ENCODE results near the gene ZNF436.
"Not testable (repeated sequence)": the region's sequence is repeated elsewhere in the genome, so short reads cannot be mapped to it uniquely, and the experiment has no call there.

The ZNF436 gene

DNA sequence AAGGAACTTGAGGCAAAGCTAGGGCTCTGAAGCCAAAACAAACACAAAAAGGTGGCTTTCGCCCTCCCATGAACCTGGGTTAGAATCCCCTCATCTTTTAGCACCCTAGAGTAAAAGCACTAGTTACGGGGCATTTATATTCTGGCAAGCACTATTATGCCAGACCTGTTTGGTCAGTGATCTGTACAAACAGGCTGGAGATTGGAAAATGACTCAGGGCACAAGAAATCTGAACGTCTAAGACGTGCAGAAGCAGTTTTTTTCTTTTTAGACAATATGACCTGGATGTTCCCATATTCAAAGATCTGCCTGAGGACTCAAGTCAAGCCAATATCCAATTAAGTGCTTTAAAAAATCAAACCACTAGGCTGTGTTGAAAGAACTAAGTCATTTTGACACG is 3.0 kb downstream of the ZNF436 start:
- DNase-seq (ENCODE audit: low spot score) = no peak

DNA sequence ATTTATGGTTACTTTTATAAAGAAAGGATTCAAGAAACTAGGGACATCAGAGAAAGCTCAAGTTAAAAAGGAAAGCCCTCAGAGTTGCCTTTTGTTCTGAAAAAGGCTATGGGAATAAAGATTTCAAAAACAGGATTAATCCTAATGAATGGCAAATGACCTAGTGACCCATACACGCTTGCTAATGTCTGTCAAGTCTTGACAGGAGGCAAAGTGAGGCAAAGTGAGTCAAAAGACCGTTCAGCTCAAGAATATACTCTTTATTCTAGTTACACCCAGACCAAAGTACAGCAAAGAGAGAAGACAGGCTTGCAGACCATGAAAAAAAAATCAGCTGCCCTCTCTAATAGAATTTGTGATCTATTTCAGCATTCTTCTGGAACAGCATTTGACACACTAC is 3.5 kb downstream of the ZNF436 start:
- DNase-seq (ENCODE audit: low spot score) = no peak

DNA sequence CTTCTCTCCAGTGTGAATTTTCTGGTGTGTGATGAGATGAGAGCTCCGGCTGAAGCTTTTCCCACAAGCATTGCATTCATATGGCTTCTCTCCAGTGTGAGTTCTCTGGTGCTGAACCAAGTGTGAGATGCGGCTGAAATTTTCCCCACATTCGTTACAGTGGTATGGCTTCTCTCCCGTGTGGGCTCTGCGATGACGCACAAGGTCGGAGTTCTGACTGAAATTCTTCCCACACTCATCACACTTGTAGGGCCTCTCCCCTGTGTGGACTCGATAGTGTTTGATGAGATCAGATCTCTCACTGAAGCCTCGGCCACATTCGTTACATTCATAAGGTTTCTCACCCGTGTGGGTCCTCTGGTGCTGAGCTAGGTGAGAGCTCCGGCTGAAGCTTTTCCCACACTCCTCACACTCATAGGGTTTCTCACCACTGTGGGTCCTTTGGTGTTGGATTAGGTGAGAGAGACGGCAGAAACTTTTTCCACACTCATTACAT is 7.4 kb downstream of the ZNF436 start:
- DNase-seq (ENCODE audit: low spot score) = no peak

DNA sequence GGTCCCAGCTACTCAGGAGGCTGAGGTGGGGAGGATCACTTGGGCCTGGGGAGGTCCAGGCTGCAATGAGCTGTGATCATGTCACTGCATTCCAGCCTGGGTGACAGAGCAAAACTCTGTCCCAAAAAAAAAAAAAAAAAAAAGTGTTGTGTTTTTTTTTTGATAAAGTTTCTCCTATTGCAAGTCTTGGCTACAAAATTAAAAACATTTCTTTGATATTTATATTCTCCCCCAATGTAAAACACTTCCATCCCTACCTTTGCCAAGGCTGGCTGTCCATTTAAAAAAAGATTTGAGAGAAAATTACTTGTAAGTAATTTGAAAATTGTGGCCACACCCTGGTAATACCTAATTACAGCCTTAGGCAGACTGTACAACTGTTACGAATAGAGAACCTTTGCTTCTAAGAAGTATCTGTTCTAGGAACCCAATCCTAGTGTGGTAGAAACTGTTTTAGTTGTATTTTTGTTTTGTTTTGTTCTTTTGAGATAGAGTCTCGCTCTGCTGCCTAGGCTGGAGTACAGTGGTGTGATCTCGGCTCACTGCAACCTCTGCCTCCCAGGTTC is 11.2 kb downstream of the ZNF436 start:
- no peak for DNase-seq (ENCODE audit: low spot score)

DNA sequence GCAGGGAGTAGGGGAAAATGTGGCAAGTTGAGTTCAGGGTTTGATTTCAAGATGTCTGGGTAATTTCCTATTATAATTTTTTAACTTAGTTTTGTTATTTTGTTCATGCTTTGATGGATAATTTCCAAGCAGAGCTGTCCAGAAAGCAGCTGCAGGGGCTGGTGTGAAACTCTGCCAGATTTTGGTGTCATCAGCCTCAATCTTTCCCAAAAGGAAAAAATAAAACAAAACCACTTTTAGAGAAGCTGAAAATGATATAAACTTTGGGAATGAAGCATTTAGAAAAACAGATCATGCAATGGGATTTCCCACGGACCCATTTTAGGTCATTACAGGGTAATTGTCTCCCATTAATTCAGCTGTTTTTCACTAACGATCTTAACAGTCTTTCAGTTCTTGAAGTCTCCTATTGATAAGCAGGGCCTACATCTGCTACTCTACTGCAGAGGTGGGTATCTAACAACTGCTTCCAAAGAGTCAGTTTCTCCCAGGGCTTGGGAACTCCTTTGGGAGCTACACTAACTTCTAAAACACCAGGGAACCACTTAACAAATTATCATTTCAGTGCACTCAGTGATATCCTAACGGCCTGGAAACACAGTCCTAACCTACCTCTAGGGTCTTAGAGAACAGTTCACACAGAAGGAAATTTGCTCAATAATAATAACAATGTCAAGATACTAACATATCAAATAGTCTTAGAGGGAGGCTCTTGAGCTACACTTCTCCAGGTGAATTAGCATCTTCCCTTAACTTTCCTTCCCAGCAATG is 12.3 kb downstream of the ZNF436 start:
- DNase-seq (ENCODE audit: low spot score) = no peak

DNA sequence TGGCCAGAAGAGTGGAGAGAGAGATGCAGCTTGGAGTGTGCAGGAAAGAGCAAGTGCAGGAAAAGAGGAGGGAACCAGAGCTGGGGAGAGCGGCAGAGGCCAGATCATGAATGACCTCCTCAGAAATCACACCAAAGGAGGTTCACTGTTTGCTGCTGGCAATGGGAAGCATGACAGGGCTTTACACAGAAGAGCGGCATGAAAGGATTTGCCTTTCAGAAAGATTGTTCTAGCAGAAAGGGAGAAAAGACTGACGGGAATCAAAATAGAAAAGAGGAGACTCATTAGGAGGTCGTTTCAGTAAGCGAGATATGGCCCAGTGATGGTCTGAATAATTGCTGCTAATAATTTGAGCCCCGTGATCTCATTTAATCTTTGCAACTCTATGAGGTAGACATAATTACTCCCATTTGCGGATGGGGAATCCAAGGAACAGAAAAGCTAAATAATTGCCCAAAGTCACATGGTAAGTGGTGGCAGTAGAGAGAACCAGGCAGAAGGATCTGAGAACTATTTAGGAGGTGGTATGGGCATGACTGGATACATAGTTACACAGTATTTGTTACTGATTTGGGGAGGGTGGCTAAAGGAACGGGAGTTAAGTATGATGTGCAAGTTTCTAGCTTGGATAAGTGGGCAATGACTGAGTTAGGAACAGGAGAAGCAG is 13.0 kb downstream of the ZNF436 start:
- DNase-seq (ENCODE audit: low spot score) = no peak

DNA sequence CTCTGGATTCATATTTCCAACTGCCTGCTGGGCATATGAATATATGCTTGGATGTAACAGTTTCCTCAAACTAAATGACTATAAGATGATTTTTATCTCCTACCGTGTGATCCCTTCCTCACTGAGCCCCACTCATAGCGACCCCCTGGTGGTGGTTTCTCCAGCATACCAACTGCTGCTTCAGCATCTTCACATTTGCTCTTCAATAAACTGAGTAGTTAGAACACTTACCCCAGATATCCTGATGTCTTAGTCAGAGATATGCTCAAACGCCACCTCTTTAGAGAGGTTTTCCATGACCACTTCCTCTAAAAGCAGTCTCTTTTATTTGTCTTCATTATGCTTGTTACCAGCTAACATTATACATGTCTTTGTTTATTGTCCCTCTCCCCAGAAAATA is 15.4 kb downstream of the ZNF436 start:
- DNase-seq (ENCODE audit: low spot score) = no peak

DNA sequence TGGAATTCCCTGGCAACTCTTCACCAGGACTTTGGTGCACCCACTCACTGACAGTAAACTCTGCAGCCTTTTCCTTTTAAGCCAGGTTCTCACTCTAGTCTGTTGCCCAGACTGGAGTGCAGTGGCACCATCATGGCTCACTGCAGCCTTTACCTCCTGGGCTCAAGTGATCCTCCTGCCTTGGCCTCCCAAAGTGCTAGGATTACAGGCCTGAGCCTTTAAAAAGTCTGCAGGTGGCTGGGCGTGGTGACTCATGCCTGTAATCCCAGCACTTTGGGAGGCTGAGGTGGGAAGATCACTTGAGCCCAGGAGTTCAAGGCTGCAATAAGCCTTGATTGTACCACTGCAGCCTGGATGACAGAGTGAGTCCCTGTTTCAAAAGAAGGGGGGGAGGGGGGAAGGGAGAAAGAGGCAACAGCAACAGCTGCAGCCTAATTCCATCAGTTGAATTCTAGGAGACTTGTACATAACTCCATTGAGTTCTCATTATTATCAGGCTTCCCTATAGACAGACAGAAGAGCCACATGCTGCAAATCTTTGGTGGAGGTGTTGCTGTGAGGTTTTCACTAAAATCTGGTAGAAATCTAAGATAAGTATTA is 17.4 kb downstream of the ZNF436 start:
- no peak for DNase-seq (ENCODE audit: low spot score)

DNA sequence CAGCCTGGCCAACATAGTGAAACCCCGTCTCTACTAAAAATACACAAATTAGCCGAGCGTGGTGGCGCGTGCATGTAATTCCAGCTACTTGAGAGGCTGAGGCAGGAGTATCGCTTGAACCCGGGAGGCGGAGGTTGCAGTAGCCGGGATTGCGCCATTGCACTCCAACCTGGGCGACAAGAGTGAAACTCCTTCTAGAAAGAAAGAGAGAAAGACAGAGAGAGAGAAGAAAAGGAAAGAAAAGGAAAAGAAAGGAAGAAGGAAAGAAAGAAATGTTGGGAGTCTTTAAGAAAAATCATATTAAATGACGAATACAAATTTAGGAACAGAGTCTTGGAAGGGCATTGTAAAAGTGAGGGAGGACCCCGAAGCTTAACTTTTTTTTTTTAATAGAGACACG is 23.7 kb downstream of the ZNF436 start:
- DNase-seq (ENCODE audit: low spot score) = no peak

DNA sequence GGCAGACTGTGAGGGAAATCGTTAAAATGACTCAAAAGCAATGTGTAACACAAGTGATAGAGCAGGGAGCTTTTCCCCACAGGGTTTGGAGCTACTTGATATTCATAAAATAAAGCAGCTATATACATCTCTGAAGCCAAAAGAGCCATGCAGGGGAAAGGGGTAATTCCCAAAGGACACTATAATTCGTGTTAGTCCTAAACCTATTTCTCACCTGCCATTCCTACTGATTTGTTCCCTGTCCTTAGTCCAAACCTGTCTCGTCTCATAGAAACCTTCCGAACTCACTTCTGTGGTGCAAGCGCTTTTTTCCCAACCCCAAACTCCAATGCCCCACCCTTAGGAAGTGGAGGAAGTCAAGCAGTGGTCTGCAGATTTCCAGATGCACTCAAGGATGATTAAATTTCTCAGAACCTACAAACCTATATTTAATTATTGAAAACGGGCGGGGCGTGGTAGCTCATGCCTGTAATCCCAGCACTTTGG is 24.6 kb downstream of the ZNF436 start:
- no peak for DNase-seq (ENCODE audit: low spot score)

DNA sequence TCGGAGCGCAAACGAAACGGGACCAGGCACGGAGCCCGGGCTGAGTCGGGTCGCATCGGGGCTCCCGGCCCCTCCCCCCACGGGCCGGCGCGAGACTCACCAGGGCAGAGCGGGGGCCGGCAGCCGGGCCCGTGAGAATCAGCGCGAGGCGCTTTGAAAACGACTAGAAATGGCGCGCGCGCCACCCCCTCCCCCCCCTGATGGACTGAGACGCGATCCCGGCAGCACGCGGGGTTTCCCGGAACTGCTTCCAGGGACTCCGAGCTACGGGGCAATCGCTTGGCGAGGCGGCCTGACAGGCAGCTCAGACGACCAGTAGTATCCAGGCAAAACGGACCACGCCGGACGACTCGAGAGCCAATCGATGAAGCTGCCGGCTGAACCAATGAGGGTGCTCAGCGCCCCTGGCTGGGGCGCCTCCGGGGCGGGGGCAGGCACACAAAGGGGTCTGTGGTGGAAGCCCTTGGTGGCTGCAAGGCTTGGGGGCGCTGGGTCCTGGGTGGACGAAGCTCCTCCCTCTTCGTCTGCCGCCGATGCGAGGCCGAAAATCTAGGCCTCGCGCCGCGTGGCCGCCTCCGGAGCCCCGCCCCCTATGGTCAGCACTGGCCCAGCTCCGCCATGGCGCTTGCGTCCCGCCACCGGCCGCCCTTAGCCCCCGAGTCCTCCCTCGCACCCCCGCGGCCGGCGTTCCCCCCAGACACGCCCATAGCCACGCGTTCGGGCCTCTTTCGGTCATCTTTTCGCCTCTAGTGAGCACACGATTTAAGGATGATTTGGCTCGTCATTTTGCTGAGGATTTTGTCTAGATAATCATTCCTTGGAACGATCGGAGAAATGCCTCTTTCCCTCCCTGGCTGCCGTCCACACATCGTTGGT is 25.3 kb downstream of the ZNF436 start, which contains the start of gene HNRNPR:
Gene HNRNPR, minus strand, starts transcription at position 174 of the 876 bp plus-strand sequence. CDS start 3,276 bp downstream, outside the sequence.
- DNase-seq (ENCODE audit: low spot score) = peak; percentile 97

DNA sequence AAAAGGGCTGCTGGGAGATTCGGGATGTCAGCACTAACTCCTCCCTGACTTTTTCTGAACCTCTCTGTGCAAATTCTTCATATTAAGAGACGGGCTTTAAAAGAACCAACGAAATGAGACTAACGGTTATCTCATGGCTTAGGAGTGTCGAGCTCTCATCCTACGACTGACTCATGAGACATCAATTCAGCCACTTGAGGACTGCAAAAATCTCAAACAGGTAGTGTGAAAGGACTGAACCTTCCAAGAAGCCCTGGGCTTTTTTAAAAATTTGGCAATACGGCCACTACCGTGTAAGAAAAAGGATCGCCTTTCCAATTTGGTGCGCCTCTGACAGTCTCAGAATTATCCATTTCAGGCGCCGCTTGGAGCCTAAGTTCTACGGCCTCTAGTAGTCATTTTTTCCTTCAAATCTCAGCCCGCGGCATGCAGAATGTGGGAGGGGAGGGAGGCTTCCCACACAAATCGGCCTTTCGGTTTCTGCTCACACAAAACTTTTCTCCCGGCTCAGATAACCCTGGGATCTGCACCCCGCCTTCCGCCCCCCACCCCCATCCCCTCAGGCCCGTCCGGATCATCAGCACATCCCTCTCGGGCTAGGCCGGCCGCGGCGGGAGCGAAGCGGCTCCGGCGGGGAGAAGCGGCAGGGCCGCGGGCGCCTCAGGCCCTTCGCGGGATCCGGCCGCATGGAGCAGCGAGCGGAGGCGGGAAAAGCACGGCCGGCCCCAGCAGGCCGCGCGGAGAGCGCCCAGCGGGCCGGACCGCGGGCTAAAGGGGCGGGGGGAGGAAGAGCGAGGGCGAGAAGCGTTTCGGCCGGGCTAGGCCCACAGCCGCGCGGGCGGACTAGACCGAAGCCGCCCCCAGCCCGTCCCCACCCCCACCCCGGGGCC is 26.2 kb downstream of the ZNF436 start:
- peak; percentile 57 for DNase-seq (ENCODE audit: low spot score)

DNA sequence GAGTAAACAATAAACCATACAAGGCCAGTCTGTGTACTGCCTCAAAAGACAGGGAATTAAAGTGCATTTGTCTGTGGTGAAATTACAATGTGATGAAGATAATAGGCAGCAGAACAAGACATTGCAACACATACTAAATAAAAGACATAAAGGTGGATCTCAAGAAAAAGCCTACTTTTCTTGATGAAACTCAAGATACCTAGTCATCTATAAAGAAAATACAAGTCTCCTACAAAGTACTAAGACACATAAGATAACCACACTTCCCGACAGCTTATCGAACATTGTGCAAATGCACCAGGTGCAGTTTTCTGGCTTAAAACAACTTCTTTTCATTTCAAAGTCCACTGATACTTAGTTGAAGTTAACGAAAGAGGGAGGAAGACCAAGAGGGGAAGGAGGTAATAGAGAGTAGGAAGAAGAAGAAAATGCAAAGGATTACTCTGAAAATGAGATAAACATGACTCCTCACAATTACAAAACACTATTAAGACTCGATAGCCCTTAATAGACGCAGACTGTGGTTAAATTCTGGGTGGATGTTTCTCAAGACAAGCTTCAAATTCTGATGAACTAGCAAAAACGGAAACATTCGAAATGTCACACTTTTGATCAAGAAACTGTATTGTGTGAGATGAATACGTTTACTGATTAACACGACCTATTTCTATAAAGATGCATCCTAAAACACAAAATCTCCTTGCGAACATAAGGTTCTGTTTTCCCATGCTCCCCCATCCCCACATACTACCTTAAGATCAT is 27.5 kb downstream of the ZNF436 start:
- DNase-seq (ENCODE audit: low spot score) = peak; percentile 39

DNA sequence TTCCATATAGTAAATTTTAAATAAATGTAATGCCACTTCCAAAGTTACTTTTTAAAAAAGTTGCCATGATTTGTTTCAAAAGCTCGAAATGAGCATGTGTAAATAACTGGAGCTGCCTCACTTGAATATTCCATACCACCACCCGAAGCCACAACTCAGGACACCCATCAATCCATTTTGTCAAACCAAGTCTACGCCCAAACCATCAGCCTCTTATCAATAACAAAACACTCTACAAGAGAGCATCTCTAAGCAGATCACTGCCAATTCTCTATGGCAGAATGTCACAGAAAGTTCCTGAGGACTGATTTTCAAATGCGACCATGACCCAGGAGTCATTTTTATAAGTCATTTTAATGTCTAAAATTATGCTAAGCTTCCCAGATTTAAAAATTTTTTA is 30.0 kb downstream of the ZNF436 start:
- DNase-seq (ENCODE audit: low spot score) = peak; percentile 8

DNA sequence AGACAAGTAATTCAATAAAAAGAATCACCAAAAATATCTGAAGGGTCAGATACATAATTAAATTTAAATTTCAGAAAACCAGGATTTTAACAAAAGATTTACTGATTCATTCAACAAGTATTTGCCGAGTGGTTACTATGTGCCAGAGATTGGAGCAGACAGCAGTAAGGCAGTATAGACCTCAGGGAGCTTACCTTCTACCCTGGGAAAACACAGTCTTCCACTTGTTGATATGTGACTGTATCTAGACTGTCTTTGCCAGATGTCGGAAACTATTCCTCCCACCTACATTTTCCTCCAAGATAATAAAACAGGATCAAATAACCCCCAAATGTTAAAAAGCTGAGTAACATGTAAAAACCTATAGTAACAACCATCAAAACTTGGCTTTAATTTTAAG is 31.8 kb downstream of the ZNF436 start:
- DNase-seq (ENCODE audit: low spot score) = no peak

DNA sequence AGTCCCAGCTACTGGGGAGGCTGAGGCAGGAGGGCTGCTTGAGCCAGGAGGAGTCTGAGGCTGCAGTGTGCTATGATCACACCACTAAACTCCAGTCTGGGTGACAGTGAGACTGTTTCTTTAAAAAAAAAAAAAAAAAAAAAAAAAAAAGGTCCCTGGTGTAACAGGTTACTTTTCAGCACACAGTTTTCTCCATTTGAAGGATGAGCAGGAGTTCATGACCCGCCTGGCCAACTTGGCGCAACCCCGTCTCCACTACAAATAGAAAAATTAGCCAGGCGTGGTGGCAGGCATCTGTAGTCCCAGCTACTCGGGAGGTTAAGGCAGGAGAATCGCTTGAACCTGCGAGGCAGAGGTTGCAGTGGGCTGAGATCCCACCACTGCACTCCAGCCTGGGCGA is 37.9 kb downstream of the ZNF436 start:
- DNase-seq (ENCODE audit: low spot score) = no peak

DNA sequence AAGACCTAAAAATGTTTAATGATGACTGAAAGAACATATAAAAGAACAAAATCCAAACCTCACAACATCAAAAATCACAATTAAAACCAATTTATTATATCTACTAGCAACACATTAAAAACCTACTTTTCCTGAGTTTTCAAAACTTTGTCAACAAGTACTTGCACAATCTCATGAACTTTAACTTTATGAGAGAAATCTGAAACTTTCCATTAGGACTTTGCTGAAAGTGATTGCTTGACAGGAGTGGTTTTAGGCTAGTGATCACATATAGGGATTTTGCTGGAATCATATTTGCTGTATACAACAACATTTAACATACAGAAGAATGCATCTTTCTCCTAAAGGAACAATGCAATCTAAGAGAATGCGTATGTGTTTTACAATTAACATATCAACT is 38.8 kb downstream of the ZNF436 start:
- no peak for DNase-seq (ENCODE audit: low spot score)

DNA sequence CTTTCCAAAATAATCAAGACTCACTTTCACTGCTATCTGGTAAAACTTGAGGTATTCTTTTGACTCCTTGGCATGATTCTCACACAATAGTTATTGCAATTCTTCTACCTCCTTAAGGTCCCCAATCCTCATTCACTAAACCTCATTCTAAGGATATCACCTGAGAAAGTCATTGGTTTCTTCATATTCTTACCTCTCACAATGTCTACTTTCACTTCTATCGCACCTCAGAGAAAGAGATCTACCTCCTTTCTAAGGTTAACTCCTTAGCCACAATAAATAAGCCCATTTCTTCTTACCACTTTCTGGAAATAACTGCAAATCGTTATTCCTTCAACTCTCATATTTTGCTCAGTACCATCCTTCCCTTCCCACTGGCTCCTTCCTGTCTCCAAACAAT is 44.2 kb downstream of the ZNF436 start:
- DNase-seq (ENCODE audit: low spot score) = no peak

DNA sequence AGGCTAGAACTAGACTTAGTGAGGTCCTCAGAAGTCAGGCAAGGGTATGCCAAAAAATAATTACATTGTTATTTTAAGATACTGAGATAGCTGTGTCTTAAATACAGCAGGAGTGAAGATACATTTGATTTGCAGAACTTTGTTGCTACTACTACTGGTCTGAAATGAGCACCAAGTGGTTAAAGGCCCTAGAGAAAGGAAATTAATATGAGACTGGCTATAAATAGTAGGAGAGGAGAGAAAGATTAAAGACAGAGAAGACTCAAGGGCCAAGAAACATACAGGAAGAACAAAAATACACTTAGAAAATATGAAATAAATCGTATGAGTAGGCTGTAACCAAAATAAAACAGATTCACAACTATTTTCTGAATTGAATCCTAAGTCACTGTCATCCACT is 46.9 kb downstream of the ZNF436 start:
- DNase-seq (ENCODE audit: low spot score) = no peak

DNA sequence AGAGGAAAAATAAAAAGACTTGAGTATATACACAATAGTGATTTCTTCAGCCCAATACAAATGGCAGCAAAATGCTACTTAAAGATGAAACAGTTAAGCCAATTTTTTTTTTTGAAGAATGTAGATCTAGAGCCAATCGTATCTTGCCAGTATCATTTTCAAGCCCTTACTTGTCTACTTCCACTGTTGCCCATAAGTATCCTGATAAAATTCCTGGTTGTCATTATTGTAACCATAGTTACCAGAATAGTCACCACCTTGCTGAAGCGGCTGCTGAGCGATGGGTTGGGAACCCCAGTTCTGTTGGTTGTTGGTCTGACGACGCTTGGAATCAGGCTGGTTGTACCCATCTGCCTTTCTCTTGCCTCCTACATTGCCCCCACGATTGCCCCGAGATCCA is 59.4 kb downstream of the ZNF436 start:
- not testable (repeated sequence) for DNase-seq (ENCODE audit: low spot score)
